GM12892 (cell line): ENCODE results near the gene ANKRD23.

ENCODE experiments used
- POLR2A ChIP-seq: IDR thresholded peaks from 2 replicates; pipeline ENCODE4 v1.6.1; 2011; ENCODE audit warnings: low read depth, low read length, control low read depth
- POLR2AphosphoS5 ChIP-seq: IDR thresholded peaks from 2 replicates; pipeline ENCODE4 v1.6.1; 2011; ENCODE audit warnings: low read depth, low read length, control low read depth

DNA sequence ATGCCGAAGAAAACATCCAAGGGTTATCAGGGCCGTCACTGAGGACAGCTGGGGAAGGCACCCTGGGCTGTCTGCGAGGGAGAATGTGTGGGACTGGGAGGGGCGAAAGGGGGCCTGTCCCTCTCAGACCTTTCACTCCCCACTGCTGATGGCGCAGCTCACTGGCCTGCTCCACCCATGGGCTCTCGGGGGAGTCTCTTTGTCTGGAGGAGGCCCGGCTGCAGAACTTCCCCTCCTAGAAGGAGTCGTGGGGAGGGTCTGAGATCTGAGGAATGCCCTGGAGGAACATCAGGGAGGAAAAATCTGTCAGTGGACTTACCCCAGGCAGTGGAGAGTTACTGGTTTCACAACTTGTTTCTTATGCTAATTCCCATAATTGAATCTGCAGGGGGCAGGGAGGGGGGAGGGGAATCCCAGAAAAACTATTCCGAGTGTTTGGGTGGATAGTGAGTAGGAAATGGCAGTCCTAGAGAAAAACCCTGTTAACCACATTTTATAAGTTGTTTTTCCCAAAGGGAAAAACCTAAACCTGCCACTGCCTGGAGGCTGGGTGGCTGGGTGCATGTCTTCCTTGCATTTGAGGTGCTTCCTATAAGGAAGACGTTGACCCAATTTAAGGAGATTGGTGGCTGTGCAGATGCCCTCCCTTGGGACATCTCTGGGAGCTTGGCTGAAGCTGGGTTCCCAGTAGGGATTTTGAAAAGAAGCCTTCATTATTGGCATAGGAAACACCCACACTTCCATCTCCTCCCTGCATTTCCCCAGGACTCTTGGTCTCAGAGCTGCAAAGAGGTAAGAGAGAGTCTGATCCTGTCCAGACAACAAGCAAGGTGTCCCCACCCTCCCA is 37.8 kb upstream of the ANKRD23 start:
- no peak for TF ChIP-seq POLR2A
- TF ChIP-seq POLR2AphosphoS5, result no peak
